Tibial nerve (tissue), 3 donors: ENCODE measurements around the gene KIF1B.

Source experiments
- POLR2A ChIP-seq, 2 donors: fragments of 450-650 bp; IDR thresholded peaks; one replicate each; pipeline ENCODE4 v1.6.1; 2017; ENCODE audit warnings: antibody characterized with exemption in 2 of 2, mild to moderate bottlenecking in 2 of 2, moderate library complexity in 2 of 2
- TF ChIP-seq, protein P1 (sequence below), 5 experiments: fragments of 200-600 bp in 3 of 5; fragments of 450-650 bp in 2 of 5; sonication (generic) in 3 of 5; IDR thresholded peaks; one replicate each; pipeline ENCODE4 v1.5.1; 2016 to 2019; ENCODE audit warnings: antibody characterized with exemption in 5 of 5, mild to moderate bottlenecking in 3 of 5, moderate library complexity in 2 of 5

DNA sequence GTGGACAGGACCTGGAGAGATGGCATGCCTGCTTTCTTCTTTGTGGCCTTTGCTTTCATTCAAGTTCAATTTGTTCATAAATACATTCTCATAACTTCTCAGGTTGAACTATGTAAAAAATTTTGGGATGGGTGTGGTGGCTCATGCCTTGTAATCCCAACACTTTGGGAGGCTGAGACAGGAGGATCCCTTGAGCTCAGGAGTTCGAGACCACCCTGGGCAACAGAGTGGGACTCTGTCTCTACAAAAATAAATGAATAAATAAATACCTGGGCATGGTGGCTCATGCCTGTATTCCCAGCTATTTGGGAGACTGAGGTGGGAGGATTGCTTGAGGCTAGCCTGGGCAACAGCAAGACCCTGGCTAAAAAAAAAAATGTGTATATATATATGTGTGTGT is 2.1 kb downstream of the KIF1B start:
- no peak for TF ChIP-seq POLR2A (IDR thresholded peaks at IDR 0.05)
- TF ChIP-seq, protein P1, sequence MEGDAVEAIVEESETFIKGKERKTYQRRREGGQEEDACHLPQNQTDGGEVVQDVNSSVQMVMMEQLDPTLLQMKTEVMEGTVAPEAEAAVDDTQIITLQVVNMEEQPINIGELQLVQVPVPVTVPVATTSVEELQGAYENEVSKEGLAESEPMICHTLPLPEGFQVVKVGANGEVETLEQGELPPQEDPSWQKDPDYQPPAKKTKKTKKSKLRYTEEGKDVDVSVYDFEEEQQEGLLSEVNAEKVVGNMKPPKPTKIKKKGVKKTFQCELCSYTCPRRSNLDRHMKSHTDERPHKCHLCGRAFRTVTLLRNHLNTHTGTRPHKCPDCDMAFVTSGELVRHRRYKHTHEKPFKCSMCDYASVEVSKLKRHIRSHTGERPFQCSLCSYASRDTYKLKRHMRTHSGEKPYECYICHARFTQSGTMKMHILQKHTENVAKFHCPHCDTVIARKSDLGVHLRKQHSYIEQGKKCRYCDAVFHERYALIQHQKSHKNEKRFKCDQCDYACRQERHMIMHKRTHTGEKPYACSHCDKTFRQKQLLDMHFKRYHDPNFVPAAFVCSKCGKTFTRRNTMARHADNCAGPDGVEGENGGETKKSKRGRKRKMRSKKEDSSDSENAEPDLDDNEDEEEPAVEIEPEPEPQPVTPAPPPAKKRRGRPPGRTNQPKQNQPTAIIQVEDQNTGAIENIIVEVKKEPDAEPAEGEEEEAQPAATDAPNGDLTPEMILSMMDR (IDR thresholded peaks at IDR 0.05): no peak
